ENCODE measurements around the gene GKN1.

Gene GKN1

DNA sequence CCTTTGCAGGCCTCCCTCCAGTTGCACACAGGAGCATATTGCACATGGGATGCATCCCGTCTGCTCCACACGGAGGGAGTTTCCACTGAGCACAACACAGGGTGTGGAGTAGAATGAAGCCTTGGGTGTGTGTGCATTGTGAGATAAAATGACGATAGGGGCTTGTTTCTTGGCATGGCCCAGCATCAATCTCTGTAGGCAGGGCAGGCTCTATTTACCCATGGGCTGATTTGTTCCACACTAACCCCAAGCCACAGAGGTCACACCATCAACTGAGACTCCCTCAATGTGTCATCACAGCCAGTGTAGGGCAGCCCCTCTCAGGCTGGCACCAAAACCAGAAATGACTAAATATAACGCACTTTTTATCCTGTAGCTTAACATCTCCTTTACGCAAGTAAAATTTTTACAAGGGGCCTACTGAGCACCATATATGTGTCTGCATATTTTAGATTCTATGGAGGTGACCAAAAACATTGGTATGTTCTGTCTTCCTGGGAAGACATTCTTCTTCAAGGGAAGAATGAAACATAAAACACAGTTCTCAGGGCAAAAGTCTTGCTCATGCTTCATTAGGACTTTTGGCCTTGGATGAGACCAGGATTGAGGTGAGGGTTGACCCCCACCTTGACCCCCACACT is 2.7 kb upstream of the GKN1 start:
- peak; percentile 98 for DNase-seq (ENCODE audit: low read depth)
- H3K4me3 ChIP-seq (ENCODE audit: low read length), result no peak overlapping the region
- TF ChIP-seq, protein P1, sequence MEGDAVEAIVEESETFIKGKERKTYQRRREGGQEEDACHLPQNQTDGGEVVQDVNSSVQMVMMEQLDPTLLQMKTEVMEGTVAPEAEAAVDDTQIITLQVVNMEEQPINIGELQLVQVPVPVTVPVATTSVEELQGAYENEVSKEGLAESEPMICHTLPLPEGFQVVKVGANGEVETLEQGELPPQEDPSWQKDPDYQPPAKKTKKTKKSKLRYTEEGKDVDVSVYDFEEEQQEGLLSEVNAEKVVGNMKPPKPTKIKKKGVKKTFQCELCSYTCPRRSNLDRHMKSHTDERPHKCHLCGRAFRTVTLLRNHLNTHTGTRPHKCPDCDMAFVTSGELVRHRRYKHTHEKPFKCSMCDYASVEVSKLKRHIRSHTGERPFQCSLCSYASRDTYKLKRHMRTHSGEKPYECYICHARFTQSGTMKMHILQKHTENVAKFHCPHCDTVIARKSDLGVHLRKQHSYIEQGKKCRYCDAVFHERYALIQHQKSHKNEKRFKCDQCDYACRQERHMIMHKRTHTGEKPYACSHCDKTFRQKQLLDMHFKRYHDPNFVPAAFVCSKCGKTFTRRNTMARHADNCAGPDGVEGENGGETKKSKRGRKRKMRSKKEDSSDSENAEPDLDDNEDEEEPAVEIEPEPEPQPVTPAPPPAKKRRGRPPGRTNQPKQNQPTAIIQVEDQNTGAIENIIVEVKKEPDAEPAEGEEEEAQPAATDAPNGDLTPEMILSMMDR (conservative IDR thresholded peaks at IDR 0.05; ENCODE audit: low read length), result no peak

DNA sequence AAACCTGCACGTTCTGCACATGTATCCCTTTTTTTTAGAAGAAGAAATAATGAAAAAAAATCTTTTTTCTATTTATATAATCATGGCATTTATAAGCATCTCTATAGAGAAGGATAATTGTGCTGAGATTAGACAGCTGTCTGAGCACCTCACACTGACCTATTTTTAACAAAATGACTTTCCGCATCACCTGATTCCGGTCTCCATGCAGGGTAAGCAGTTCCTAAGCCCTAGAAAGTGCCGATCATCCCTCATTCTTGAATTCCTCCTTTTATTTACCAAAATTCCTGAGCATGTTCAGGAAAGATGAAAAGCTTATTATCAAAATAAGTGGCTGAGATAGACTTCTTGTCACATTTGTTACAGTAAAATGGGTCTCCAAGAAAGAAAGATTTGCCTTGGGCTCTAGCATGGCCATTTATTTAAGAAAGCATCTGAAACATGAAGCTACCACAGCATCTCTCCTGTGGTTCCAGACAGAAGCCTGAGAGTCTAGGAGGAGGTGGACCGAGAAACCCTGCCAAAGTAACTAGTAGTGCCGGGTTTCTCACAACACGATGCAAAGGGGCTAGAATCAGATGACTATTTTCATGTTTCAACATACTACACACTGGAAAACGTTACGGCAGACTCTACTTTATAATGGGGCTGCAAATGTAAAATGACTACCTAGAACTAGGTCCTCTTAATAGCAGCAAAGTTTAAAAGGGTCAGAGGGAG is 670 bp downstream of the GKN1 start:
- no peak overlapping the region for H3K4me3 ChIP-seq (ENCODE audit: low read length)
- DNase-seq (ENCODE audit: low read depth), result peak; percentile 16
- TF ChIP-seq, protein P1 (conservative IDR thresholded peaks at IDR 0.05; ENCODE audit: low read length), result no peak

DNA sequence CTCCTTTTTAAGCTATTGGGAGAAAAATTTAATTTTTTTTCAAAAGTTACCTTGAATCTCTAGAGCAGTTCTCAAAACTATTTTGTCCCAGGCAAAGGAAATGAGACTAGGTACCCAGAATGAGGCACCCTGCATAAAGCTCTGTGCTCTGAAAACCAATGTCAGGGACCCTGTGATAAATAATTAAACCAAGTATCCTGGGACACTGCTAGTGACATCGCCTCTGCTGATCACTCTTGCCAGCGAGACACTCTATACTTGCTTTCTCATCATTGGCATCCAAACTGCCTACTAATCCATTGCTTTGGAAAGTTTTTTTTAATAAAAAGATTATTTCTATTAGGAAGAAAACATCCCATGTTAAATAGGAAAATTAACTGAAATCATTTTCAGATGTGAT is 1.4 kb downstream of the GKN1 start:
- no peak overlapping the region for H3K4me3 ChIP-seq (ENCODE audit: low read length)
- no peak for DNase-seq (ENCODE audit: low read depth)
- TF ChIP-seq, protein P1 (conservative IDR thresholded peaks at IDR 0.05; ENCODE audit: low read length), result no peak

DNA sequence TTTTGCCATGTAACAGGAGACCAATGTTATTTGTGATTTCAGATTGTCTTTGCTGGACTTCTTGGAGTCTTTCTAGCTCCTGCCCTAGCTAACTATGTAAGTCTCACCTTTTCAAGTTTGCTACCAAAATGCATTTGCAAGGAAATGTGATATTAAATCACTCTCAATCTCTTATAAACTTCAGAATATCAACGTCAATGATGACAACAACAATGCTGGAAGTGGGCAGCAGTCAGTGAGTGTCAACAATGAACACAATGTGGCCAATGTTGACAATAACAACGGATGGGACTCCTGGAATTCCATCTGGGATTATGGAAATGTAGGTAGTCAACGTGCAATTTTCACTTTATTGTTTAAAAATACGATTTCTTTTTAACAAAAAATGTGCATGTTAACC is 3.0 kb downstream of the GKN1 start:
- no peak overlapping the region for H3K4me3 ChIP-seq (ENCODE audit: low read length)
- DNase-seq (ENCODE audit: low read depth), result no peak
- TF ChIP-seq, protein P1 (conservative IDR thresholded peaks at IDR 0.05; ENCODE audit: low read length), result no peak

DNA sequence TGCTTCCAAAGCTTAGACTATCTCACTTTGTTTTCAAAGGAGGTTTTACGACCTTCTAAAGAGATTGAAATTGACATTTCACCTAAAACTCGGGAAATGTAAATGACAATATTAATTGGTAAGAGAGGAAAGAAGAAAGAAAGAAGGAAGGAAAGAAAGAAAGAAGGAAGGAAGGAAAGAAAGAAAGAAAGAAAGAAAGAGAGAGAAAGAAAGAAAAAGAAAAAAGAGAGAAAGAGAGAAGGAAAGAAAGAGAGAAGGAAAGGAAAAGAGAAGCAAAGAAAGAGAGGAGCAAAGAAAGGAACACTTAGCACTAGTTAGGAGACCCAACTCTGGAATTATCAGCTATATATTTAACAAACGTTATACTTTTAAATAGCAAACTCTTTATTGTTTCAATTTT is 3.7 kb downstream of the GKN1 start:
- no peak overlapping the region for H3K4me3 ChIP-seq (ENCODE audit: low read length)
- TF ChIP-seq, protein P1 (conservative IDR thresholded peaks at IDR 0.05; ENCODE audit: low read length), result no peak
- DNase-seq (ENCODE audit: low read depth), result no peak

DNA sequence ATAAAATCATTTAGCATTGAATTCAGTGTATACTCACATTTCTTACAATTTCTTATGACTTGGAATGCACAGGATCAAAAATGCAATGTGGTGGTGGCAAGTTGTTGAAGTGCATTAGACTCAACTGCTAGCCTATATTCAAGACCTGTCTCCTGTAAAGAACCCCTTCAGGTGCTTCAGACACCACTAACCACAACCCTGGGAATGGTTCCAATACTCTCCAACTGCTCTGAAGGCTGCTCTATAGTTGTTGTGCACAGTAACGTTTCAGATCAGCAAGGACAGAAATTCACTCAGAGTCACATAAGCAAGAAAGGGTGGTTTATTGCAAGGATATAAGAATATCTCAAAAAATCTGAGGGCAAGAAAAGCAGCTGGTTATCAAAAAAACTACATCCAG is 6.5 kb downstream of the GKN1 start:
- H3K4me3 ChIP-seq (ENCODE audit: low read length), result no peak overlapping the region
- DNase-seq (ENCODE audit: low read depth), result no peak
- TF ChIP-seq, protein P1 (conservative IDR thresholded peaks at IDR 0.05; ENCODE audit: low read length), result no peak

DNA sequence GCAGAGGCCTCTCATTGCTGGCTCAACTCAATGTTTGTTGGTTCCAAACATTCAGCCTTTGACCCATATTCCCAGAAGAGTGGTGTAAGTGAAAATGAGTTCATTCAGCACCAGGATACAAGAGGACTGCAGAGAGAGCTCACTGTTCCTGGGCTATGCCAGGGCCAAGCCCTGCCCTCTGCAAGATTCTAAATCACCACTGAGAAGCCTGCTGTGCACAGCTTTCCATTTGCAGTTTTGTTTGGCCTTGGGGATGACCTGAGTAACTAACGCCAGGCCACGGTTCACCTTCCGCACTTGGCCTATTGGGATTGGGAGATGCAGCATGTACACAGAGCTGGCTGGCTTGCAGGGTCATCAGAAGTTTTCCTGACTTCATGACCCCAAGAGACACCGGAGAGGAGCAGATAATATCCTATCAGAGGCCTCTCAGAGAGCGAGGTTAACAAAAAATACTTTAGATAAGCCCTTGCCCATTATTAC is 12.6 kb downstream of the GKN1 start:
- TF ChIP-seq, protein P1 (conservative IDR thresholded peaks at IDR 0.05; ENCODE audit: low read length), result no peak
- no peak overlapping the region for H3K4me3 ChIP-seq (ENCODE audit: low read length)
- no peak for DNase-seq (ENCODE audit: low read depth)
